Measurements from ENCODE around the gene EAPP. TPM values are rescaled to one million over a fixed set of nuclear protein-coding genes. Genes with fewer than 3 reads are reported as not detected.
"Not testable (repeated sequence)": the region's sequence is repeated elsewhere in the genome, so short reads cannot be mapped to it uniquely, and the experiment has no call there.

The EAPP gene
- total RNA-seq, 1 experiment from 2014 or later: 32.2 TPM

GRCh38 chr14:34521071-34521470 lies 18.4 kb downstream of the EAPP start:
- H3K9me2 ChIP-seq (ENCODE audit: insufficient read depth); H3K27me3 ChIP-seq (ENCODE audit: insufficient read depth, low read length); BruUV-seq (replicated peaks); H3K4me1 ChIP-seq (ENCODE audit: control insufficient read depth in 1 of 2, insufficient read depth in 2 of 2, low read length in 2 of 2); H3K4me3 ChIP-seq (replicated peaks in 1 of 2; ENCODE audit: low read depth in 1 of 2, low read length in 2 of 2); H3K9me3 ChIP-seq (ENCODE audit: control insufficient read depth in 1 of 2, insufficient read depth in 1 of 2, low read depth in 1 of 2, low read length in 2 of 2); H3K4me2 ChIP-seq (ENCODE audit: low read length); H3K79me2 ChIP-seq (ENCODE audit: insufficient read depth, low read length); DNase-seq (ENCODE audit: low read depth, low spot score); H4K20me1 ChIP-seq (ENCODE audit: insufficient read depth); CTCF ChIA-PET; H3K9ac ChIP-seq (ENCODE audit: low read length); H2AFZ ChIP-seq (ENCODE audit: low read depth, low read length, poor library complexity, severe bottlenecking); H3K27ac ChIP-seq (ENCODE audit: low read depth, low read length); POLR2A ChIA-PET; RAD21 ChIA-PET (ENCODE audit: low non-redundant PET in 1 of 2, low total read pairs in 2 of 2, uncharacterized antibody in 2 of 2, unreplicated experiment in 2 of 2); intact Hi-C loops (cut with micrococcal nuclease); ATAC-seq: not testable (repeated sequence)
- H3K36me3 ChIP-seq (ENCODE audit: control insufficient read depth in 1 of 2, insufficient read depth in 2 of 2, low read length in 2 of 2): peaks cover 28 to 41% of the 10 kb centered on the region in 2 experiments

- H3K9me2 ChIP-seq (ENCODE audit: insufficient read depth); RAD21 ChIA-PET (ENCODE audit: low non-redundant PET in 1 of 2, low total read pairs in 2 of 2, uncharacterized antibody in 2 of 2, unreplicated experiment in 2 of 2); CTCF ChIA-PET; BruUV-seq (replicated peaks); H4K20me1 ChIP-seq (ENCODE audit: insufficient read depth); POLR2A ChIA-PET; H3K9me3 ChIP-seq (ENCODE audit: control insufficient read depth in 1 of 2, insufficient read depth in 1 of 2, low read depth in 1 of 2, low read length in 2 of 2); intact Hi-C loops (cut with micrococcal nuclease); H3K4me1 ChIP-seq (ENCODE audit: control insufficient read depth in 1 of 2, insufficient read depth in 2 of 2, low read length in 2 of 2); H3K27me3 ChIP-seq (ENCODE audit: insufficient read depth, low read length); H3K9ac ChIP-seq (ENCODE audit: low read length); H3K79me2 ChIP-seq (ENCODE audit: insufficient read depth, low read length); H3K4me2 ChIP-seq (ENCODE audit: low read length); H3K4me3 ChIP-seq (replicated peaks in 1 of 2; ENCODE audit: low read depth in 1 of 2, low read length in 2 of 2); ATAC-seq; H2AFZ ChIP-seq (ENCODE audit: low read depth, low read length, poor library complexity, severe bottlenecking); H3K27ac ChIP-seq (ENCODE audit: low read depth, low read length); DNase-seq (ENCODE audit: low read depth, low spot score): not testable (repeated sequence)
- H3K36me3 ChIP-seq (ENCODE audit: control insufficient read depth in 1 of 2, insufficient read depth in 2 of 2, low read length in 2 of 2): peaks cover 28 to 41% of the 10 kb centered on the region in 2 experiments
Observed at GRCh38 chr14:34520304-34520970, 19.1 kb downstream of the EAPP start.

- ChIA-PET CTCF (no interaction called here), POLR2A (no interaction called here), RAD21 (ENCODE audit: low non-redundant PET in 1 of 2, low total read pairs in 2 of 2, uncharacterized antibody in 2 of 2, unreplicated experiment in 2 of 2) (no interaction called here)
- intact Hi-C loops (cut with micrococcal nuclease): no loop called here
- Histone ChIP-seq H3K27me3 (ENCODE audit: insufficient read depth, low read length) (no peaks in the 10 kb centered on the region), H3K4me1 (ENCODE audit: control insufficient read depth in 1 of 2, insufficient read depth in 2 of 2, low read length in 2 of 2) (no peaks in the 10 kb centered on the region), H3K9me3 (ENCODE audit: control insufficient read depth in 1 of 2, insufficient read depth in 1 of 2, low read depth in 1 of 2, low read length in 2 of 2) (no peaks in the 10 kb centered on the region), H3K4me3 (replicated peaks in 1 of 2; ENCODE audit: low read depth in 1 of 2, low read length in 2 of 2) (no peak overlapping the region), H2AFZ (ENCODE audit: low read depth, low read length, poor library complexity, severe bottlenecking) (no peak overlapping the region), H3K79me2 (ENCODE audit: insufficient read depth, low read length) (no peaks in the 10 kb centered on the region), H4K20me1 (ENCODE audit: insufficient read depth) (no peaks in the 10 kb centered on the region), H3K9me2 (ENCODE audit: insufficient read depth) (no peaks in the 10 kb centered on the region), H3K9ac (ENCODE audit: low read length) (no peak overlapping the region), H3K36me3 (ENCODE audit: control insufficient read depth in 1 of 2, insufficient read depth in 2 of 2, low read length in 2 of 2) (no peaks in the 10 kb centered on the region), H3K27ac (ENCODE audit: low read depth, low read length) (no peak overlapping the region), H3K4me2 (ENCODE audit: low read length) (no peak overlapping the region)
- TF ChIP-seq POLR2AphosphoS5 (IDR thresholded peaks at IDR 0.05; ENCODE audit: low read depth, low read length) (no peak), MAX (IDR thresholded peaks at IDR 0.05) (no peak), EZH2phosphoT487 (IDR thresholded peaks at IDR 0.05; ENCODE audit: borderline replicate concordance) (no peak), CEBPB (IDR thresholded peaks at IDR 0.05; ENCODE audit: low read depth) (no peak), ATF3 (IDR thresholded peaks at IDR 0.05) (no peak), CTCF (IDR thresholded peaks at IDR 0.05 in 2 of 3, conservative IDR thresholded peaks at IDR 0.05 in 1 of 3; ENCODE audit: borderline replicate concordance in 1 of 3, insufficient read depth in 1 of 3, low read depth in 2 of 3, low read length in 2 of 3) (no peak), POLR2A (IDR thresholded peaks at IDR 0.05; ENCODE audit: borderline replicate concordance, extremely low read depth, insufficient read depth, insufficient read length) (no peak)
- no peak for ATAC-seq
- BruUV-seq (replicated peaks): no TSS peak
- DNase-seq (ENCODE audit: low read depth, low spot score): no peak
Observed at GRCh38 chr14:34507884-34508283, 31.6 kb downstream of the EAPP start.
